Natural killer cell treated with Interleukin-12 subunit alpha and Interleukin-12 subunit beta and Interleukin-15 and Interleukin-18, amount 100 ng/mL, for 72 hours (primary cell): Measurements from ENCODE around the gene TIAM2. TPM values are rescaled to one million over a fixed set of nuclear protein-coding genes. Genes with fewer than 3 reads are reported as not detected.
"Not testable (repeated sequence)": the region's sequence is repeated elsewhere in the genome, so short reads cannot be mapped to it uniquely, and the experiment has no call there.

ENCODE experiments used
- ATAC-seq, 2 donors: fragments of 150-1000 bp; cut with Tn5 transposase in 1 of 2; sonication (Bioruptor Pico), chemical (Tn5 transposase) in 1 of 2; 2 replicates each; pipeline ENCODE4 v1.10.0; 2021
- DNase-seq: peaks from one replicate; pipeline ENCODE4 v3.0.0; 2022; ENCODE audit warnings: low spot score
- H3K27ac Mint-ChIP-seq, 2 donors: 1 replicate in 1 of 2; 2 replicates in 1 of 2; pipeline ENCODE4 v1.8.0; 2022; ENCODE audit warnings: mixed read lengths in 2 of 2, mild to moderate bottlenecking in 1 of 2, moderate library complexity in 1 of 2
- H3K27me3 Mint-ChIP-seq, 2 donors: 1 replicate in 1 of 2; 2 replicates in 1 of 2; pipeline ENCODE4 v1.8.0; 2022; ENCODE audit warnings: mixed read lengths in 2 of 2
- H3K36me3 Mint-ChIP-seq: one replicate; pipeline ENCODE4 v1.8.0; 2022; ENCODE audit warnings: mixed read lengths
- H3K4me1 Mint-ChIP-seq, 2 donors: 1 replicate in 1 of 2; 2 replicates in 1 of 2; pipeline ENCODE4 v1.8.0; 2022; ENCODE audit warnings: low read depth in 2 of 2, mixed read lengths in 2 of 2, mild to moderate bottlenecking in 1 of 2
- H3K4me3 Mint-ChIP-seq: one replicate; pipeline ENCODE4 v1.8.0; 2022; ENCODE audit warnings: mixed read lengths
- H3K9me3 Mint-ChIP-seq: 2 replicates; pipeline ENCODE4 v1.8.0; 2022; ENCODE audit warnings: mixed read lengths
- total RNA-seq, 2 donors: library from RNA; stranded (reverse); gene quantifications; one replicate each; pipeline ENCODE4 v1.2.3, GENCODE V29; 2022

Gene TIAM2
- total RNA-seq, 2 donors from 2014 or later, result 19.6 to 64.3 TPM

DNA sequence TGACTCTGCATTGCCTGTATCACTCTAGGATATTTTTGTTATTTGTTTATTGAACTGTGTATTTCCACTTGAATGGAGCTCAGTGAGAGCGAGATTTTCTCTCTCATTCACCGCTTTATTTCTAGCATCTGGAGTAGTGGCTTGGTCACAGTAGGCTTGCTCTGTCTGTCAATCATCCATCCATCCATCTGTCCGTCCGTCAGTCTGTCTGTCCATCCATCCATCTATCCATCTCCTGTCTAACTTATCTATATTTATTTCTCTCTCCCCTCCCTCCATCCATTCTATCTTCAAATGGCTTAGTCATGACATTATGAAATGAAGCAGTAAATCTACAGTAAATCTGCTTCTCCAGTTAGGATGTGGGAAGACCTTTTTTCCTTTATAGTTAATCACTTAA lies 94.6 kb downstream of the TIAM2 start:
- Mint-ChIP-seq H3K27ac (peak overlapping the region; percentile 8 to 64), H3K4me1 (peaks cover 4 to 13% of the 10 kb centered on the region in 2 donors), H3K9me3 (no peaks in the 10 kb centered on the region), H3K4me3 (no peak overlapping the region), H3K27me3 (peaks cover 0 to 8% of the 10 kb centered on the region in 2 donors), H3K36me3 (peaks cover 19% of the 10 kb centered on the region)
- ATAC-seq (no peak), DNase-seq (no peak)

DNA sequence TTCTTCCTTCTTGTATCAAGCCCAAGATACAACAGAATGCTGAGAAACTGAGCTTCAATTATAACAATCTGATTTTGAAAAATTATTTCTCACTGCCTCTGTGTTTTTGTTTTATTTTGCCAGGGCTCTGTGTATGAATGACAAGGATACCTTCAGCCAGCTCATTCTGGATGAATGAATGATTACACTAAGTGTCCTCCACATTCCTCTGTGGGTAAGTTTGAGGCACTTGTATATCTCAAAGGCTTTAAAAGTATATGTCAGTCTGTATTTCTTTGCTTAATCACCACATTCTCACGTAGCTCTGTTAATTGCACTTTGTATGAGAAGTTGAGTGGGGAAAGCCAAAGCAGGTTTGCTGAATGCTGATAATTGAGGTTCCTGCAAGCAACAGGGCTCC lies 95.1 kb downstream of the TIAM2 start:
- Mint-ChIP-seq H3K36me3 (peaks cover 23% of the 10 kb centered on the region), H3K4me1 (peaks cover 5 to 13% of the 10 kb centered on the region in 2 donors), H3K27ac (peak overlapping the region; percentile 8 to 64), H3K4me3 (no peak overlapping the region), H3K9me3 (no peaks in the 10 kb centered on the region), H3K27me3 (peaks cover 0 to 8% of the 10 kb centered on the region in 2 donors)
- DNase-seq (no peak), ATAC-seq (no peak)

DNA sequence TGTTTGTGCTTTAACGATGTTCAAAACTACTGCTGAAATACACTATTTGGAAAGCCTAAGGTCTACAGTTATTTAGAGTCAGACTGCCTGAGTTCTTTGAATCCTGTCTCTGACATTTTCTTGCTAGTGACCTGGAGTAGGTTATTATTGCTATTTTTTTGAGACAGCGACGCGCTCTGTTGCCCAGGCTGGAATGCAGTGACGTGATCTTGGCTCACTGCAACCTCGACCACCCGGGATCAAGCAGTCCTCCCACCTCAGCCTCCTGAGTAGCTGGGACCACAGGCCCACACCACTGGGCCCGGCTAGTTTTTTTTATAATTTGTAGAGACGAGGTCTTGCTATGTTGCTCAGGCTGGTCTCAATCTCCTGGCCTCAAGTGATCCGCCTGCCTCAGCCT lies 96.6 kb downstream of the TIAM2 start:
- peaks cover 7 to 13% of the 10 kb centered on the region in 2 donors for H3K4me1 Mint-ChIP-seq
- H3K4me3 Mint-ChIP-seq, result no peak overlapping the region
- DNase-seq, result no peak
- ATAC-seq, result no peak
- H3K27ac Mint-ChIP-seq, result no peak overlapping the region
- H3K9me3 Mint-ChIP-seq, result no peaks in the 10 kb centered on the region
- H3K36me3 Mint-ChIP-seq, result peaks cover 28% of the 10 kb centered on the region
- H3K27me3 Mint-ChIP-seq, result peaks cover 0 to 9% of the 10 kb centered on the region in 2 donors

DNA sequence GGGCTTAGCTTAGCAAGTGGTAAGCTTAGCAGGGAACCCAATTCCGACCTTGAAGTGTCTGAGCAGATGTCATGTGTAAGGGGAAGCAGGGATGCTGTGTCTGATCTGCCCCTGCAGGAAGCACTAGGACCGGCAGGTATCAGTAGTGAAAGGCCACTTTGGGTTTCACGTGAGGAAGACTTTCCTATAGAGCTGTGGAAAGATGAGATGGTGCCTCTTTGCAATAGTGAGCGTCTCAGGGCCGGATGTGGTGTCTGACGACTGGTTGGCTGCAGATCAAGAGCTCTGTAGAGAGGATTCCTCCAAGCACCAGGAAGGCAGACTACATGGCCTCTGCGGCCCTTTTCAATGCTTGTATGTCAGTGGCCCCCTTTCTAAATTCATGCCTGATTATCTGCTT lies 98.3 kb downstream of the TIAM2 start:
- no peak overlapping the region for H3K27ac Mint-ChIP-seq
- ATAC-seq (peak; percentile 45 to 73), DNase-seq (no peak)
- peaks cover 0 to 7% of the 10 kb centered on the region in 2 donors for H3K27me3 Mint-ChIP-seq
- no peak overlapping the region for H3K4me3 Mint-ChIP-seq
- H3K36me3 Mint-ChIP-seq, result peaks cover 34% of the 10 kb centered on the region
- H3K4me1 Mint-ChIP-seq, result peaks cover 7 to 13% of the 10 kb centered on the region in 2 donors
- H3K9me3 Mint-ChIP-seq, result no peaks in the 10 kb centered on the region

DNA sequence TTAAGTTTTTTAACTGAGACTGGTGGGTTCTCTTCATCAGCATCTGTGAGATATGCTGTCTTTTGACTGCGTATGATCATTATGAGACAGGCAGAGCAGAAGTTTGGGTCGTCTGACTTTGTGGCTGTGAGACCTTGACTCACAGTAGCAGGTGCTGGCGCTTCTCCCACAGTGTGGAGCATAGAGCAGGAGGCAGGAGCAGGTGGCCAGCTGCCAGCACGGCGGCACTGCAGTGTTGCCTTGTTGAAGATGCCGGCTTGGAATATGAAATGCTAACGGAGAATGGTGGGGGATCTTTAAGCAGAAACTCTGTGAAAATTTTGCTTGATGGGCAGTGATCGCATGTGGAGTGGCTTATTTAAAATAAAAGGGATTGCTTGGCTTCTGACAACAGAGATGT lies 105.0 kb downstream of the TIAM2 start:
- ATAC-seq (no peak), DNase-seq (no peak)
- H3K9me3 Mint-ChIP-seq, result no peaks in the 10 kb centered on the region
- no peak overlapping the region for H3K4me3 Mint-ChIP-seq
- H3K27ac Mint-ChIP-seq, result no peak overlapping the region
- peaks cover 10 to 15% of the 10 kb centered on the region in 2 donors for H3K4me1 Mint-ChIP-seq
- H3K36me3 Mint-ChIP-seq, result peaks cover 12% of the 10 kb centered on the region
- H3K27me3 Mint-ChIP-seq, result peaks cover 0 to 8% of the 10 kb centered on the region in 2 donors

DNA sequence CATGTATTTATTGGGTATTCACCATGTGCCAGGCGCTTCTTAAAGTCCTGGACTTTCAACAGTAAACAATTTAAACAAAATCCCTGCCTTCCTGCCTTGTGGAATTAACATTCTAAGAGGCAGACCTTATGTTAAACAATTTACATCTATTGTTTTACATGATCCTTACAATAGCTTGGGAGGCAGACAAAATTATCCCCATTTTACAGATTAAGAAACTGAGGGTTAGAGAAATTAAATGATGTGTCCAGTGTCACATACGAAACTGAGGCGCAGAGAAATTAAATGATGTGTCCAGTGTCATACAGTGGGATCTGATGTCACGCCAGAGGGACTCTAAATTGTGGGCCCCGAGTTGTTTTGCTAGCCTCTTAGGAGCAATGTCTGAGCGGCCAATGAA lies 105.5 kb downstream of the TIAM2 start:
- Mint-ChIP-seq H3K27ac (no peak overlapping the region), H3K4me3 (no peak overlapping the region), H3K4me1 (peaks cover 7 to 15% of the 10 kb centered on the region in 2 donors), H3K9me3 (no peaks in the 10 kb centered on the region), H3K27me3 (peaks cover 0 to 8% of the 10 kb centered on the region in 2 donors), H3K36me3 (peaks cover 10% of the 10 kb centered on the region)
- ATAC-seq (no peak), DNase-seq (no peak)

DNA sequence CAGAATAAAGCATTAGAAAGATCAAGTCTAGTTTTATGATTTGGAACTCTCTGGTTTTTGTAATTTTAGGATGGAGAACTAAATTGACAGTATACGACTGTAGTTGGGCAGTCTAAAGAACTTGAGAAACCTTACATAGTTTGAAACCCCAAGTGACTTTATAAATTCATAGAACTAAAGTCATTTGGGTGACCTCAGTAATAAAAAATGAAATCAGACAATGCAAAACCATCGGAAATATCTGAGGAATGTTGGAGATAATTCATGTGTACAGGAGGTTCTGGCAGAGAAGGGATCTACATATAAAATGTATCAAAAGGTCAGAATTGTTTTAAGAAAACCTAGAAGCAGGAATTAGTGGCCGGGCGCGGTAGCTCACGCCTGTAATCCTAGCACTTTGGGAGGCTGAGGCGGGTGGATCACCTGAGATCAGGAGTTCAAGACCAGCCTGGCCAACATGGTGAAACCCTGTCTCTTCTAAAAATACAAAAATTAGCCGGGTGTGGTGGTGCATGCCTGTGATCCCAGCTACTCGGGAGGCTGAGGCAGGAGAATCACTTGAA lies 108.0 kb downstream of the TIAM2 start:
- not testable (repeated sequence) for H3K36me3 Mint-ChIP-seq, H3K9me3 Mint-ChIP-seq, ATAC-seq, H3K4me3 Mint-ChIP-seq, H3K27me3 Mint-ChIP-seq, DNase-seq
- Mint-ChIP-seq H3K27ac (peak overlapping the region in 1 of 2 donors; percentile 48), H3K4me1 (peaks cover 7 to 29% of the 10 kb centered on the region in 2 donors)

DNA sequence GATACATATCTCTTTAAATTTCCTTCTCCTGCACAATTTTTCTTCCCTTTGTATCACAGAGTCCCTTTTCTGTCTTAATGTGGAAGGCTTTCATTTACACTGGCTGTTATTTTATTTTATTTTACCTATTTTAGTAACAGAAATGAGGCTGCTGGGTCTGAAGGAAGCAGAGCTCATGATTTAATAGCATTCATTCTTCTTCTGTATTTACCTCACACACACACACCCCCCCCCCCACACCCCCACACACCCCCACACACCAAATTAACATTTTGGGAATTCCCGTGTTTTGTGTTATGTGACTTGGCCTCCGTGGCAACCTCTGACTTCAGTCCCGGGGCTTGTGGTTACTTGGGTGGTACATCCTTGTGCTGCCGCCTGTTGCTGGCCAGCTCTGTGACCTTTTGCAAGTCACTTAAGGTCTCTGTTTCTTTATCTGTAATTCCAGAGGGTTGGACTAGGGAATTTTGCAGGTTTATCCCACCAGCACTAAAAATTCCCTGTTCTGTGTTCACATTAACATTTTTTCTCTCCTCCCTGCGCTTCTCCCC lies 108.8 kb downstream of the TIAM2 start:
- Mint-ChIP-seq H3K27ac (peak overlapping the region; percentile 9 to 48), H3K9me3 (no peaks in the 10 kb centered on the region), H3K4me3 (peak overlapping the region; percentile 23), H3K4me1 (peaks cover 7 to 31% of the 10 kb centered on the region in 2 donors), H3K36me3 (no peaks in the 10 kb centered on the region), H3K27me3 (peaks cover 0 to 6% of the 10 kb centered on the region in 2 donors)
- ATAC-seq, result peak; percentile 75 to 84
- no peak for DNase-seq

DNA sequence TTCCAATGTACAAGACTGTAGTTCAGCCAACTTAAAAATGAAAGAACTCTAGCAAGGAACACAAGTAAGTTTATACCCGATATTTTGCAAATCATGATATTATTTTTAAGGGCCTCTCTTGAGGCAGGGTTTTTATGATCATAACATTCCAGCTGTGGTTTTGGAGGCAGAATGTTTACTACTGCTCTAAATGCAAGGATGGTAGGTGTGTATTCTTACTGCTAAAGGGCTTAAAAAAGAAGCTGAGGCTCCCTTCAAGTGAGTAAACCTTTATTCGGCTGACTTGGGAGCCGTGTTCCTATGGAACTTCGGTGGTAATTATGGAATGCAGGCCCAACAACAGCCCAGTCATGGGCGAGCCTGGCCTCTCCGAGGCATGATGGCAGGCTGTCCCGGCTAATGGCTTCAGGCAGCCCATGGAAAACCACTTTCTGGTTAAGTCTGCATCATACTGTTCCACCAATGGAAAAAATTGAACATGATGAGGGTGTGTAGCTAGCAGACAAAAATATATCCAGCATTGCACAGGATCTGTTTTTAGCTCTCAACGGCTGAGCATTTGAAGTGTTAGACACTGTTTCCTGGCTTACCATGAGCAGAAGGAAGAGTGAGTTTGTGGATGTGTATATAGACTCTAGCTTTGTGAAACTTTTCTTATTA lies 111.5 kb downstream of the TIAM2 start:
- DNase-seq (no peak), ATAC-seq (no peak)
- peak overlapping the region; percentile 50 for H3K4me3 Mint-ChIP-seq
- peaks cover 7 to 30% of the 10 kb centered on the region in 2 donors for H3K4me1 Mint-ChIP-seq
- peaks cover 4% of the 10 kb centered on the region for H3K36me3 Mint-ChIP-seq
- peaks cover 0 to 10% of the 10 kb centered on the region in 2 donors for H3K27me3 Mint-ChIP-seq
- H3K9me3 Mint-ChIP-seq, result no peaks in the 10 kb centered on the region
- peak overlapping the region in 1 of 2 donors; percentile 15 for H3K27ac Mint-ChIP-seq

DNA sequence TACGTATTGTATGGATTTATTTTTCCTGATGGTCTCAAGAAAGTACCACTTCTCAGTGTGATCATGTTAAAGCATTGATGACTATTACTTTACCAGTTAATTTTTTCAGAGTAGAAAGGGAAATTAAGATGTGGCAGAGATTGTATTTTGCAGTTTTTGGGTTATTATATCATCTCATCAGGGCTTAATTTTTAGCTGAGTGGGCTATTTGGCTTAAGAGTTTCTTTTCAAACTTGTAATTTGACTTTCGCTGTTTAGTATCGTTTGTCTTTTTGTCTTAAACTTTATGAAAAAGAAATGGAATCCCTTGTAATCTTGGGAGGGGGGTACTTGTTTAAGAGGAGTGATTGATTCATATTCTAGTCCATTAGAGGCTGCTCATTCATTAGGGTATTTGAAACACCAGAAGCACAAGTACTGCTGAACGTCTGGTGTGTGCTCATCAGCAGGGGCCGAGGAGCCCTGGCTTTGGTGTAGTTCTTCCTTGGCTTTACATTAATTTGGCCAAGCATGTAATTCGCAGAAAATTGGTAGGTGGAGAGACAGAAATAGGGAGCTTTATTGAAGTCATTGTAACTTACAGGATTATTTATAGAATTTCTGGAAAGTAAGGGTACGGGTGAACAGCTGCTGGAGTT lies 112.4 kb downstream of the TIAM2 start:
- Mint-ChIP-seq H3K36me3 (peaks cover 4% of the 10 kb centered on the region), H3K9me3 (no peaks in the 10 kb centered on the region), H3K4me3 (peak overlapping the region; percentile 50), H3K4me1 (peaks cover 7 to 30% of the 10 kb centered on the region in 2 donors), H3K27ac (peak overlapping the region; percentile 7 to 15), H3K27me3 (peaks cover 0 to 10% of the 10 kb centered on the region in 2 donors)
- ATAC-seq (no peak), DNase-seq (no peak)

DNA sequence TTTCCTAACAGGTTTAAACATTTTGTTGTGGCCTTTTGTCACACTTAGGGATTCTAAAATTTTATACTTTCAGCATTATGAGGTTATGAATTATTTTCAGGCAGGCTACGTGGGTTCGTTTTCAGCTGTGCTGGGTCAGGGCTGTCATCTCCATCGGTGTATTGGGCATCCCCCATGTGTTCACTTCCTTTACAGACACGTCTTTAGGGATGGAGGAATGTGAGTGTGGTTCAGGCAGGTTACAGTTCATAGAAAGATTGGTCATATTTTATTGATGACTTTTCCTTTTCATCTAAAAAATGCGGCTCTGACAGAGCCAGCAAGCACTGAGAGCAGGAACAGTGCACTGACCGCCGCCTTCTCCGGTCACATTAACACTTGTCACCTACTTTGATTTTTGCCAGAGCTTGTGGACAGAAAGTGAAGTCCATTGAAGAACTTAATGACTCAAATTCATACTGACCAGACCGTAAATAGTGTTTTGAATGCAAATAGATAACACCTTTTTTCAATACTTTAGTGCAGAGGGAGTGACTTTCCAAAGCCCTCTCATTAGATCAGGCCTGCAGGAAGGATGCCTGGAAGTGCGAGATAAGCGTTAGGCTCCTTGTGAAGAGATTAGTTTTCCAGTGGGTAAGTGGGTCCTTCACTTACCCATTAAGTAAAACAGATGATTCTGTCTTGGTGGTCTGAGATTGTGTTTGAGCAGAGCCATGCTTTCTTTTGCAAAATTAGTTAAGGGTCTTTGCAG lies 113.1 kb downstream of the TIAM2 start:
- peaks cover 4% of the 10 kb centered on the region for H3K36me3 Mint-ChIP-seq
- ATAC-seq (no peak), DNase-seq (no peak)
- H3K4me1 Mint-ChIP-seq, result peaks cover 4 to 34% of the 10 kb centered on the region in 2 donors
- peak overlapping the region; percentile 7 to 15 for H3K27ac Mint-ChIP-seq
- no peaks in the 10 kb centered on the region for H3K9me3 Mint-ChIP-seq
- H3K27me3 Mint-ChIP-seq, result peaks cover 0 to 10% of the 10 kb centered on the region in 2 donors
- peak overlapping the region; percentile 50 for H3K4me3 Mint-ChIP-seq

DNA sequence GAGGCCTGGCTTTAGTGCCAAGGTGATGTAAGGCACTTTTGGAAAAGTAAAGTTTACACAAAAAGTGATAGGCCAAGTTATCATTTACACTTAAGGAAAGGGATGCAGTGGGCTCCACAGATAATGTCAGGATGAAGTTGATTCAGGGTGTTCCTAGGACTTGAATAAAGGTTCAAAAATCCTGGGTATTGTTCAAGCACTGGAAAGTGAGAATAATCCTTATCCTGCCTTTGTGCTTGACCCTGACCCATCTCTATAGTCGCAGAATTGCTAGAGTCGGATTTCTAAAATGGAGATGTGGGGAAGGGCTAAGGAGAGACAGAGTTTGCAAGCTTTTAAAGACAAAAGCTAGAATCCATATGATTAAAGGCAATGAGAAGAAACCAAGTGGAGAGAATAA lies 115.6 kb downstream of the TIAM2 start:
- no peak for ATAC-seq
- Mint-ChIP-seq H3K36me3 (peaks cover 4% of the 10 kb centered on the region), H3K4me1 (peaks cover 0 to 25% of the 10 kb centered on the region in 2 donors), H3K4me3 (no peak overlapping the region), H3K27ac (peak overlapping the region in 1 of 2 donors; percentile 26), H3K9me3 (no peaks in the 10 kb centered on the region), H3K27me3 (peaks cover 0 to 8% of the 10 kb centered on the region in 2 donors)
- DNase-seq, result no peak

DNA sequence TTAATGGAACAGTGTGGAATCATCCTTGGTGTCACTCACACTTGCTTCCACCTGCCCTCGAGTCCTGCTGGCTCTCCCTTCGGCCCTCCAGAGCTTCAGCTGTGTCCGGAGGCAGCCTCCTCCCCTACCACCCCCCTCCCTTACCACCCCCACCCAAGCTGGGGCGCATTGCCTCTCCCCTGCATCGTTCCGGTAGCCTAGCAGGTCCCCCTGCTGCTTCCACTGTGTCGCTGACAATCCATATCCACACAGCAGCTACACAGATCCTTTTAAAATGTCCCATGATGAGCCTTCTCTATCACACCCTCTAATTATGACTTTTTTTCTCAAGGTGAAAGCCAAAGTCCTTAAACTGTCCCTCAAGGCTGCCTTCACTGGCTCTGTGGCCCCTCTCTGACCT lies 117.6 kb downstream of the TIAM2 start:
- DNase-seq, result no peak
- H3K4me1 Mint-ChIP-seq, result peaks cover 0 to 22% of the 10 kb centered on the region in 2 donors
- no peak overlapping the region for H3K27ac Mint-ChIP-seq
- H3K27me3 Mint-ChIP-seq, result peaks cover 0 to 5% of the 10 kb centered on the region in 2 donors
- H3K36me3 Mint-ChIP-seq, result peaks cover 4% of the 10 kb centered on the region
- H3K4me3 Mint-ChIP-seq, result no peak overlapping the region
- no peaks in the 10 kb centered on the region for H3K9me3 Mint-ChIP-seq
- peak in 1 of 2 donors; percentile 15 for ATAC-seq
